HCT116 (cell line): ENCODE results near the gene ARCN1. TPM values are rescaled to one million over a fixed set of nuclear protein-coding genes. Genes with fewer than 3 reads are reported as not detected.

Experiments
- ATAC-seq: fragments of 200-7000 bp; cut with Tn5 transposase; 2 replicates; pipeline ENCODE4 v1.9.1; 2020; ENCODE audit warnings: mild to moderate bottlenecking, moderate library complexity
- BruUV-seq: library from RNA; stranded (reverse); fragments of 400-500 nt; replicated peaks from 2 replicates; lab custom pipeline; 2021; lab: Mats Ljungman, UMichigan
- CTCF ChIA-PET: fragments of 300-600 bp; sonication (Branson Sonifier 250); formaldehyde crosslinking; loops from one replicate; lab custom pipeline; 2021; ENCODE audit warnings: antibody characterized with exemption; lab: Charles Lee
- POLR2A ChIA-PET: fragments of 300-600, 350-600 bp; sonication (Branson Sonifier 250); formaldehyde crosslinking; loops from one replicate; lab custom pipeline; 2021; ENCODE audit warnings: antibody characterized with exemption; lab: Charles Lee
- RAD21 ChIA-PET, 2 experiments: fragments of 300-600 bp; sonication (Branson Sonifier 250); formaldehyde crosslinking; loops; one replicate each; lab custom pipeline; 2023; ENCODE audit warnings: low total read pairs in 2 of 2; ENCODE audit not compliant: uncharacterized antibody in 2 of 2, unreplicated experiment in 2 of 2, low non-redundant PET in 1 of 2; lab: Charles Lee
- DNase-seq: peaks from one replicate; pipeline ENCODE4 v3.0.0-alpha.2; 2010; ENCODE audit warnings: low read depth, low spot score
- H2AFZ ChIP-seq: fragments of 200-600 bp; shearing (Covaris generic), sonication (generic); 2 replicates; pipeline ENCODE4 v1.6.1; 2017; ENCODE audit warnings: low read depth, mixed run types, mixed read lengths, antibody characterized with exemption, low read length; ENCODE audit not compliant: poor library complexity, severe bottlenecking
- H3K27ac ChIP-seq: 2 replicates; pipeline ENCODE4 v1.5.1; 2012; ENCODE audit warnings: low read depth, low read length
- H3K27me3 ChIP-seq: fragments of 200-600 bp; sonication (generic); 2 replicates; pipeline ENCODE4 v1.6.1; 2016; ENCODE audit warnings: mixed run types, low read length, mixed read lengths; ENCODE audit not compliant: insufficient read depth
- H3K36me3 ChIP-seq, 2 experiments: fragments of 200-500 bp in 1 of 2; fragments of 200-600 bp in 1 of 2; sonication (Bioruptor generic) in 1 of 2; sonication (generic) in 1 of 2; 2 replicates each; pipeline versions ENCODE4 v1.5.1 to v1.6.1; 2014 to 2016; ENCODE audit warnings: low read length in 2 of 2, inconsistent platforms in 1 of 2, mixed read lengths in 1 of 2, mixed run types in 1 of 2; ENCODE audit not compliant: insufficient read depth in 2 of 2, control insufficient read depth in 1 of 2
- H3K4me1 ChIP-seq, 2 experiments: fragments of 200-600 bp in 1 of 2; sonication (generic) in 1 of 2; 2 replicates each; pipeline versions ENCODE4 v1.5.1 to v1.6.1; 2012 to 2017; ENCODE audit warnings: low read length in 2 of 2, inconsistent platforms in 1 of 2, mild to moderate bottlenecking in 1 of 2, mixed read lengths in 1 of 2, mixed run types in 1 of 2, moderate library complexity in 1 of 2; ENCODE audit not compliant: insufficient read depth in 2 of 2, control insufficient read depth in 1 of 2
- H3K4me2 ChIP-seq: fragments of 200-600 bp; sonication (generic); 2 replicates; pipeline ENCODE4 v1.6.1; 2017; ENCODE audit warnings: mixed run types, low read length, mixed read lengths
- H3K4me3 ChIP-seq, 2 experiments: fragments of 200-600 bp in 1 of 2; sonication (generic) in 1 of 2; replicated peaks in 1 of 2; 2 replicates each; pipeline ENCODE4 v1.5.1; 2011 to 2016; ENCODE audit warnings: low read length in 2 of 2, control low read depth in 1 of 2, low read depth in 1 of 2, mild to moderate bottlenecking in 1 of 2, mixed read lengths in 1 of 2, mixed run types in 1 of 2
- H3K79me2 ChIP-seq: fragments of 200-600 bp; sonication (generic); 2 replicates; pipeline ENCODE4 v1.6.1; 2017; ENCODE audit warnings: mild to moderate bottlenecking, mixed run types, low read length, moderate library complexity, mixed read lengths; ENCODE audit not compliant: insufficient read depth
- H3K9ac ChIP-seq: fragments of 200-600 bp; sonication (generic); 2 replicates; pipeline ENCODE4 v1.6.1; 2016; ENCODE audit warnings: low read length, mixed read lengths
- H3K9me2 ChIP-seq: fragments of 200-600 bp; sonication (generic), shearing (Covaris generic); 2 replicates; pipeline ENCODE4 v1.6.1; 2017; ENCODE audit warnings: mixed run types, mild to moderate bottlenecking, moderate library complexity; ENCODE audit not compliant: insufficient read depth
- H3K9me3 ChIP-seq, 2 experiments: fragments of 200-500 bp in 1 of 2; fragments of 200-600 bp in 1 of 2; sonication (Bioruptor generic) in 1 of 2; sonication (generic) in 1 of 2; 2 replicates each; pipeline ENCODE4 v1.6.1; 2014 to 2017; ENCODE audit warnings: low read length in 2 of 2, mixed read lengths in 2 of 2, inconsistent platforms in 1 of 2, low read depth in 1 of 2, mild to moderate bottlenecking in 1 of 2, mixed run types in 1 of 2, moderate library complexity in 1 of 2; ENCODE audit not compliant: control insufficient read depth in 1 of 2, insufficient read depth in 1 of 2
- H4K20me1 ChIP-seq: fragments of 200-600 bp; sonication (generic), shearing (Covaris generic); 2 replicates; pipeline ENCODE4 v1.6.1; 2017; ENCODE audit warnings: mixed run types, mild to moderate bottlenecking, moderate library complexity; ENCODE audit not compliant: insufficient read depth
- ATF3 ChIP-seq: IDR thresholded peaks from 2 replicates; pipeline ENCODE4 v1.6.1; 2012
- CBX3 ChIP-seq: IDR thresholded peaks from 2 replicates; pipeline ENCODE4 v1.6.1; 2012; ENCODE audit warnings: low read depth
- EGR1 ChIP-seq: IDR thresholded peaks from 2 replicates; pipeline ENCODE4 v1.6.1; 2012; ENCODE audit warnings: low read depth
- ELF1 ChIP-seq: IDR thresholded peaks from 2 replicates; pipeline ENCODE4 v1.6.1; 2012; ENCODE audit warnings: low read depth, borderline replicate concordance
- EZH2phosphoT487 ChIP-seq: fragments of 200-600 bp; IDR thresholded peaks from 2 replicates; pipeline ENCODE4 v1.6.1; 2018; ENCODE audit warnings: antibody characterized with exemption, borderline replicate concordance
- FOSL1 ChIP-seq: IDR thresholded peaks from 2 replicates; pipeline ENCODE4 v1.6.1; 2012; ENCODE audit warnings: low read depth
- JUND ChIP-seq: IDR thresholded peaks from 2 replicates; pipeline ENCODE4 v1.6.1; 2012
- POLR2A ChIP-seq: IDR thresholded peaks from 2 replicates; pipeline ENCODE4 v1.7.0; 2011; ENCODE audit warnings: borderline replicate concordance; ENCODE audit not compliant: insufficient read depth, insufficient read length; ENCODE audit errors: extremely low read depth
- POLR2AphosphoS5 ChIP-seq: IDR thresholded peaks from 2 replicates; pipeline ENCODE4 v1.6.1; 2011; ENCODE audit warnings: mild to moderate bottlenecking, low read depth, low read length, moderate library complexity
- RAD21 ChIP-seq: IDR thresholded peaks from 2 replicates; pipeline ENCODE4 v1.6.1; 2012; ENCODE audit warnings: low read depth, mild to moderate bottlenecking
- SIN3A ChIP-seq: IDR thresholded peaks from 2 replicates; pipeline ENCODE4 v1.6.1; 2012; ENCODE audit warnings: low read depth
- SP1 ChIP-seq: IDR thresholded peaks from 2 replicates; pipeline ENCODE4 v1.6.1; 2012; ENCODE audit warnings: low read depth
- SRF ChIP-seq: IDR thresholded peaks from 2 replicates; pipeline ENCODE4 v1.6.1; 2012; ENCODE audit warnings: low read depth
- YY1 ChIP-seq: IDR thresholded peaks from 2 replicates; pipeline ENCODE4 v1.6.1; 2011; ENCODE audit warnings: low read length, low read depth, moderate library complexity, mild to moderate bottlenecking; ENCODE audit not compliant: insufficient replicate concordance; ENCODE audit errors: extremely low read depth
- ZFX ChIP-seq: fragments of 450-650 bp; IDR thresholded peaks from 2 replicates; pipeline ENCODE4 v1.6.1; 2017
- ZNF274 ChIP-seq: fragments of 200-500 bp; sonication (Bioruptor generic); IDR thresholded peaks from 2 replicates; pipeline ENCODE4 v1.6.1; 2014; ENCODE audit warnings: mild to moderate bottlenecking, low read depth, low read length, inconsistent platforms
- intact Hi-C: fragments of 100-400 bp; cut with micrococcal nuclease; formaldehyde crosslinking; loops from 2 replicates; pipeline ENCODE4 v1.10.0; 2022
- total RNA-seq: library from RNA; stranded (reverse); gene quantifications from one replicate; pipeline ENCODE4 v1.2.1, GENCODE V29; 2021; ENCODE audit not compliant: unreplicated experiment
- TF ChIP-seq, protein P1 (sequence below): IDR thresholded peaks from 2 replicates; pipeline ENCODE4 v1.6.1; 2012; ENCODE audit warnings: low read depth

The ARCN1 gene
- total RNA-seq, 1 experiment from 2014 or later = 147 TPM

- intact Hi-C loops = loop anchor here (5.0 kb wide), 1 partner anchor 361 kb away; the partner anchor contains the start of gene UPK2
- ChIA-PET RAD21 (no interaction called here), CTCF (interaction anchor here (0.6 to 1.8 kb wide), 2 partner anchors 8 to 466 kb away, joined by 3 to 11 read pairs; no protein-coding TSS in a partner anchor), POLR2A (no interaction called here)
- Histone ChIP-seq H3K27me3 (no peaks in the 10 kb centered on the region), H3K4me2 (no peak overlapping the region), H2AFZ (no peak overlapping the region), H3K9me2 (no peaks in the 10 kb centered on the region), H3K4me3 (no peak overlapping the region), H4K20me1 (no peaks in the 10 kb centered on the region), H3K9me3 (no peaks in the 10 kb centered on the region), H3K79me2 (no peaks in the 10 kb centered on the region), H3K36me3 (peaks cover 46 to 62% of the 10 kb centered on the region in 2 experiments), H3K9ac (no peak overlapping the region), H3K4me1 (no peaks in the 10 kb centered on the region), H3K27ac (no peak overlapping the region)
- no peak for TF ChIP-seq SRF
- no peak for ATAC-seq
- DNase-seq = no peak
- BruUV-seq = no TSS peak
Measured at GRCh38 chr11:118596224-118597146, 24.3 kb downstream of the ARCN1 start.

DNA sequence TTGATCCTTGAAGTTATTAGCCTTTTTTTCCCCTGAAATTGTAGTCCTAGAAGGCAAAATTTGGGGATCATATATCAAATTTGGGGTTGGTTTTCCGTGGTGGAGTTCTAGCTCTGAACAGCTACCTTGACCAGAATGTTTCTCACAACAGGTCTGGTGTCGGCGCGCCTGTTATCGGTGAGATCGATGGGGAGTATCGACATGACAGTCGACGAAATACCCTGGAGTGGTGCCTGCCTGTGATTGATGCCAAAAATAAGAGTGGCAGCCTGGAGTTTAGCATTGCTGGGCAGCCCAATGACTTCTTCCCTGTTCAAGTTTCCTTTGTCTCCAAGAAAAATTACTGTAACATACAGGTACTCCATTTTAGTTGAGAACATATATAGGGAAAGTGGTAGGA, 25.3 kb downstream of the ARCN1 start:
- no peak for ATAC-seq
- Histone ChIP-seq H3K4me3 (no peak overlapping the region), H3K9me3 (no peaks in the 10 kb centered on the region), H3K27me3 (no peaks in the 10 kb centered on the region), H4K20me1 (no peaks in the 10 kb centered on the region), H3K9ac (no peak overlapping the region), H3K27ac (no peak overlapping the region), H3K4me1 (no peaks in the 10 kb centered on the region), H3K36me3 (peaks cover 55 to 57% of the 10 kb centered on the region in 2 experiments), H2AFZ (no peak overlapping the region), H3K79me2 (no peaks in the 10 kb centered on the region), H3K4me2 (no peak overlapping the region), H3K9me2 (no peaks in the 10 kb centered on the region)
- intact Hi-C loops = loop anchor here (5.0 kb wide), 1 partner anchor 360 kb away; the partner anchor contains the start of gene UPK2
- no peak for DNase-seq
- ChIA-PET POLR2A (no interaction called here), RAD21 (no interaction called here), CTCF (no interaction called here)
- no TSS peak for BruUV-seq
- no peak for TF ChIP-seq ZNF274
- TF ChIP-seq RAD21 = no peak
- TF ChIP-seq, protein P1, sequence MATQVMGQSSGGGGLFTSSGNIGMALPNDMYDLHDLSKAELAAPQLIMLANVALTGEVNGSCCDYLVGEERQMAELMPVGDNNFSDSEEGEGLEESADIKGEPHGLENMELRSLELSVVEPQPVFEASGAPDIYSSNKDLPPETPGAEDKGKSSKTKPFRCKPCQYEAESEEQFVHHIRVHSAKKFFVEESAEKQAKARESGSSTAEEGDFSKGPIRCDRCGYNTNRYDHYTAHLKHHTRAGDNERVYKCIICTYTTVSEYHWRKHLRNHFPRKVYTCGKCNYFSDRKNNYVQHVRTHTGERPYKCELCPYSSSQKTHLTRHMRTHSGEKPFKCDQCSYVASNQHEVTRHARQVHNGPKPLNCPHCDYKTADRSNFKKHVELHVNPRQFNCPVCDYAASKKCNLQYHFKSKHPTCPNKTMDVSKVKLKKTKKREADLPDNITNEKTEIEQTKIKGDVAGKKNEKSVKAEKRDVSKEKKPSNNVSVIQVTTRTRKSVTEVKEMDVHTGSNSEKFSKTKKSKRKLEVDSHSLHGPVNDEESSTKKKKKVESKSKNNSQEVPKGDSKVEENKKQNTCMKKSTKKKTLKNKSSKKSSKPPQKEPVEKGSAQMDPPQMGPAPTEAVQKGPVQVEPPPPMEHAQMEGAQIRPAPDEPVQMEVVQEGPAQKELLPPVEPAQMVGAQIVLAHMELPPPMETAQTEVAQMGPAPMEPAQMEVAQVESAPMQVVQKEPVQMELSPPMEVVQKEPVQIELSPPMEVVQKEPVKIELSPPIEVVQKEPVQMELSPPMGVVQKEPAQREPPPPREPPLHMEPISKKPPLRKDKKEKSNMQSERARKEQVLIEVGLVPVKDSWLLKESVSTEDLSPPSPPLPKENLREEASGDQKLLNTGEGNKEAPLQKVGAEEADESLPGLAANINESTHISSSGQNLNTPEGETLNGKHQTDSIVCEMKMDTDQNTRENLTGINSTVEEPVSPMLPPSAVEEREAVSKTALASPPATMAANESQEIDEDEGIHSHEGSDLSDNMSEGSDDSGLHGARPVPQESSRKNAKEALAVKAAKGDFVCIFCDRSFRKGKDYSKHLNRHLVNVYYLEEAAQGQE = no peak
- TF ChIP-seq YY1 = no peak
- no peak for TF ChIP-seq SIN3A
- TF ChIP-seq FOSL1 = no peak
- TF ChIP-seq ZFX = no peak
- no peak for TF ChIP-seq EGR1
- no peak for TF ChIP-seq ATF3
- TF ChIP-seq JUND = no peak
- TF ChIP-seq EZH2phosphoT487 = no peak
- TF ChIP-seq POLR2A = no peak
- TF ChIP-seq POLR2AphosphoS5 = no peak
- TF ChIP-seq CBX3 = no peak
- TF ChIP-seq ELF1 = no peak
- TF ChIP-seq SP1 = no peak
